ENCODE results near the gene COPS2. TPM values are rescaled to one million over a fixed set of nuclear protein-coding genes. Genes with fewer than 3 reads are reported as not detected.

COPS2 gene
- total RNA-seq, 1 experiment from 2014 or later = 88.3 TPM

DNA sequence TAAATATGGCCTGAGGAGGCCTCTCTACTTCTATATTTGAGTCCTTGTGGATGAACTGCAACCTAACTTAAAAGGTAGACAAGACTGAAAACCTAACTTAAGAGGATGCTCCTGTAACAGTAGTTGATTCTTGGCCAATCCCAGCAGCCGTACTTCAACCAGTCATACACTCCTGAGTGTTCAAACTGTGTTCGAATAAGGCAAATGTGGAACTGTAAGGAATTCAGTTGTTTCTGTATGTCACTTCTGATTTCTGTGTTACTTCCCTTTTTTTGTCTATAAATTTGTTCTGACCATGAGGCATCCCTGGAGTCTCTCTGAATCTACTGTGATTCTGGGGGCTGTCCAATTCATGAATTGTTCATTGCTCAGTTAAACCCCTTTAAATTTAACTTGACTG is 35.2 kb upstream of the COPS2 start:
- Mint-ChIP-seq H3K27me3 (ENCODE audit: low read depth) (no peaks in the 10 kb centered on the region), H3K4me1 (peaks cover 26 to 29% of the 10 kb centered on the region in 2 experiments), H3K4me3 (no peak overlapping the region), H3K36me3 (ENCODE audit: insufficient read depth in 1 of 3, low read depth in 3 of 3) (peaks cover 0 to 2% (median 0%) of the 10 kb centered on the region in 3 experiments; a peak in 3 of 7 replicates), H3K27ac (0 out of 7 replicates have a peak overlapping the region, but pooled peaks of 1 of the 3 experiments have one; percentile 37), H3K9me3 (no peaks in the 10 kb centered on the region; a peak in 1 of 5 replicates)
- H2BK15ac ChIP-seq (ENCODE audit: low read depth, low read length) = no peak overlapping the region
- no peaks in the 10 kb centered on the region for H3K79me2 ChIP-seq (ENCODE audit: insufficient read depth, low read length)
- no peaks in the 10 kb centered on the region for H3K27me3 ChIP-seq (ENCODE audit: insufficient read depth, low read length)
- no peak overlapping the region for H2BK5ac ChIP-seq (ENCODE audit: insufficient read length, low read length)
- no peaks in the 10 kb centered on the region for H3K9me3 ChIP-seq (ENCODE audit: control insufficient read depth, low read depth, low read length)
- H3K9ac ChIP-seq (ENCODE audit: extremely low read depth, insufficient read length, low read length) = no peak overlapping the region
- H4K5ac ChIP-seq (ENCODE audit: insufficient read length, low read depth, low read length) = no peak overlapping the region
- no peaks in the 10 kb centered on the region for H4K20me1 ChIP-seq (ENCODE audit: control insufficient read depth, insufficient read depth, insufficient read length)
- no peak overlapping the region for H3K4me2 ChIP-seq (ENCODE audit: insufficient read depth, insufficient read length, low read length)
- H2BK12ac ChIP-seq (ENCODE audit: insufficient read length, low read depth, low read length) = no peak overlapping the region
- no peak overlapping the region for H3K56ac ChIP-seq (ENCODE audit: insufficient read length, low read depth, low read length)
- WGBS (ENCODE audit: extremely low coverage, insufficient read length, low lambda C conversion rate) = no CpG with 5 or more reads among the region's 2 CpGs
- no peak for DNase-seq
- no peak overlapping the region for H4K91ac ChIP-seq (ENCODE audit: insufficient read length, low read depth, low read length)
- TF ChIP-seq, protein P1, sequence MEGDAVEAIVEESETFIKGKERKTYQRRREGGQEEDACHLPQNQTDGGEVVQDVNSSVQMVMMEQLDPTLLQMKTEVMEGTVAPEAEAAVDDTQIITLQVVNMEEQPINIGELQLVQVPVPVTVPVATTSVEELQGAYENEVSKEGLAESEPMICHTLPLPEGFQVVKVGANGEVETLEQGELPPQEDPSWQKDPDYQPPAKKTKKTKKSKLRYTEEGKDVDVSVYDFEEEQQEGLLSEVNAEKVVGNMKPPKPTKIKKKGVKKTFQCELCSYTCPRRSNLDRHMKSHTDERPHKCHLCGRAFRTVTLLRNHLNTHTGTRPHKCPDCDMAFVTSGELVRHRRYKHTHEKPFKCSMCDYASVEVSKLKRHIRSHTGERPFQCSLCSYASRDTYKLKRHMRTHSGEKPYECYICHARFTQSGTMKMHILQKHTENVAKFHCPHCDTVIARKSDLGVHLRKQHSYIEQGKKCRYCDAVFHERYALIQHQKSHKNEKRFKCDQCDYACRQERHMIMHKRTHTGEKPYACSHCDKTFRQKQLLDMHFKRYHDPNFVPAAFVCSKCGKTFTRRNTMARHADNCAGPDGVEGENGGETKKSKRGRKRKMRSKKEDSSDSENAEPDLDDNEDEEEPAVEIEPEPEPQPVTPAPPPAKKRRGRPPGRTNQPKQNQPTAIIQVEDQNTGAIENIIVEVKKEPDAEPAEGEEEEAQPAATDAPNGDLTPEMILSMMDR (conservative IDR thresholded peaks at IDR 0.05) = no peak
- H3K4ac ChIP-seq (ENCODE audit: low read depth, low read length) = no peak overlapping the region
- no peak overlapping the region for H2BK20ac ChIP-seq (ENCODE audit: low read depth, low read length, poor library complexity, severe bottlenecking)
- no peak overlapping the region for H4K8ac ChIP-seq (replicated peaks; ENCODE audit: insufficient read length, low read depth, low read length)
- no peaks in the 10 kb centered on the region for H3K79me1 ChIP-seq (ENCODE audit: insufficient read depth, low read depth, low read length, poor library complexity, severe bottlenecking)
- no peak overlapping the region for H2BK120ac ChIP-seq (ENCODE audit: low read depth, low read length, poor library complexity, severe bottlenecking)
- H3K27ac ChIP-seq (ENCODE audit: insufficient read length, low read depth, low read length) = no peak overlapping the region
- no peak overlapping the region for H3T11ph ChIP-seq (ENCODE audit: low read length)
- H3K4me1 ChIP-seq (ENCODE audit: insufficient read depth, low read length) = no peaks in the 10 kb centered on the region; the same call in 1 of the 2 replicates
- no peaks in the 10 kb centered on the region for H3K23me2 ChIP-seq (ENCODE audit: insufficient read length, low read depth, low read length, poor library complexity, severe bottlenecking)
- no peak overlapping the region for H3K14ac ChIP-seq (ENCODE audit: insufficient read depth, low read length)
- no peak overlapping the region for H2AFZ ChIP-seq (ENCODE audit: low read length)
- H3K18ac ChIP-seq (ENCODE audit: insufficient read length, low read depth, low read length) = no peak overlapping the region
- H2AK5ac ChIP-seq (ENCODE audit: insufficient read length, low read length) = no peak overlapping the region
- H3K23ac ChIP-seq (ENCODE audit: insufficient read length, low read depth, low read length) = no peak overlapping the region

Measured in H9 (cell line).